HG03378 (cell line): Measurements from ENCODE around the gene IL5.
"Not testable (repeated sequence)": the region's sequence is repeated elsewhere in the genome, so short reads cannot be mapped to it uniquely, and the experiment has no call there.

Experiments
- ATAC-seq: cut with Tn5 transposase; IDR thresholded peaks from one replicate; pipeline ENCODE4 v1.9.1; 2021; ENCODE audit warnings: mild to moderate bottlenecking, moderate library complexity; ENCODE audit not compliant: unreplicated experiment

Gene IL5

GRCh38 chr5:132530946-132531345 lies 12.4 kb downstream of the IL5 start:
- no peak for ATAC-seq

GRCh38 chr5:132528866-132529634 lies 14.3 kb downstream of the IL5 start:
- no peak for ATAC-seq

- ATAC-seq, result no peak
Measured at GRCh38 chr5:132528021-132528420, 15.3 kb downstream of the IL5 start.

- no peak for ATAC-seq
Measured at GRCh38 chr5:132526974-132527564, 16.3 kb downstream of the IL5 start.

- no peak for ATAC-seq
Measured at GRCh38 chr5:132526290-132526973, 16.9 kb downstream of the IL5 start.

- ATAC-seq, result peak; percentile 72
Measured at GRCh38 chr5:132525299-132525724, 18.0 kb downstream of the IL5 start.

- ATAC-seq, result not testable (repeated sequence)
Measured at GRCh38 chr5:132524877-132525276, 18.4 kb downstream of the IL5 start.

- not testable (repeated sequence) for ATAC-seq
Measured at GRCh38 chr5:132522067-132522466, 21.3 kb downstream of the IL5 start.

GRCh38 chr5:132513618-132514336 lies 29.5 kb downstream of the IL5 start:
- ATAC-seq, result not testable (repeated sequence)

- ATAC-seq, result no peak
Measured at GRCh38 chr5:132510076-132510475, 33.2 kb downstream of the IL5 start.

- peak; percentile 69 for ATAC-seq
Measured at GRCh38 chr5:132506094-132506692, 37.1 kb downstream of the IL5 start.

- ATAC-seq, result no peak
Measured at GRCh38 chr5:132505641-132506040, 37.7 kb downstream of the IL5 start.

- no peak for ATAC-seq
Measured at GRCh38 chr5:132504746-132505145, 38.6 kb downstream of the IL5 start.

GRCh38 chr5:132503244-132503643 lies 40.1 kb downstream of the IL5 start:
- ATAC-seq, result no peak

GRCh38 chr5:132501961-132502931 lies 41.1 kb downstream of the IL5 start:
- no peak for ATAC-seq

GRCh38 chr5:132501629-132501956 lies 41.7 kb downstream of the IL5 start:
- no peak for ATAC-seq

- no peak for ATAC-seq
Measured at GRCh38 chr5:132500931-132501628, 42.2 kb downstream of the IL5 start.

- ATAC-seq, result no peak
Measured at GRCh38 chr5:132500244-132500930, 42.9 kb downstream of the IL5 start.
